HG03097 (cell line): ENCODE data around the gene PCBP1.
"Not testable (repeated sequence)": the region's sequence is repeated elsewhere in the genome, so short reads cannot be mapped to it uniquely, and the experiment has no call there.

Experiments
- ATAC-seq: cut with Tn5 transposase; IDR thresholded peaks from one replicate; pipeline ENCODE4 v1.9.1; 2021; ENCODE audit not compliant: unreplicated experiment, low FRiP score

The PCBP1 gene

GRCh38 chr2:70080610-70081200, 6.6 kb upstream of the PCBP1 start:
- ATAC-seq, result no peak

DNA sequence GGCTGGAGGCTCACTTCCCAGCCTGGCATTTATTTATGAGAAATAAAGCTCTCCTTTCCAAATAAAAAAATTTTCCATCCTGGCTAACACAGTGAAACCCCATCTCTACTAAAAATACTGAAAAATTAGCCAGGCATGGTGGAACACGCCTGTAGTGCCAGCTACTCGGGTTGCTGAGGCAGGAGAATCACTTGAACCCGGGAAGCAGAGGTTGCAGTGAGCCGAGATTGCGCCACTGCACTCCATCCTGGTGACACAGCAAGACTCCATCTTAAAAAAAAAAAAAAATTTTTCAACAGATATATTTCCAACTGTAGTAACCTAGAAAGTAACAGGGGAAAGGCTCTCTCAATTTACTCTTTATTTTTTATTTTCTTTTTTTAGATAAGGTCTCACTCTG, 6.1 kb upstream of the PCBP1 start:
- ATAC-seq, result no peak

GRCh38 chr2:70083344-70084156, 3.7 kb upstream of the PCBP1 start:
- ATAC-seq, result peak; percentile 33

GRCh38 chr2:70084973-70085710, 2.1 kb upstream of the PCBP1 start:
- no peak for ATAC-seq

DNA sequence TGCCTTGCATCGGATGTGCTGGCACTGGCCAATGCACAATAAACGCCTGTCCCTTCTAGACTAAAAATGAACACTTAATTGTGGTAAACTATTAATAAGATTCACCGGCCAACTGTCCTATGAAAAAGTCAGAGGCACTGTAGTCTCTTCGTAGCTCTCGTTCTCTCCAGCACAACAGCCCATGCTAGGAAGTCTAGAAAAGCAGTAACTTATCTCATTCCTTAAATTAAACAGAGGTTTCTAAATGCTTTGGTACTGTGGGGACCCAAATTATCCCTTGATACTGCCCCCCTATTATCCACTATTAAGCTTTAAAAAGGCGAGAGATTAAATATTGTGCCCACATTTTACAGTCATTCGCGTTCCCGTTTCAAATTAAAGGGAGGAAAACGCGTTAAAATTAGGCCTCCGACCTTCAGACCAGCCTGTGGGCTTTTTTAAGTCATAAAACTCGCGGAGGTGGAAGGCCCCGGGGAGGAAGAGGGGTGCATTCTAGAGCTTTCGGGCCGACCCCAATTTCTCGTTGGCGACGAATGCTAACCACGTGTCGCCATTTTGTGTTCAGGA, 1.5 kb upstream of the PCBP1 start:
- ATAC-seq, result no peak

DNA sequence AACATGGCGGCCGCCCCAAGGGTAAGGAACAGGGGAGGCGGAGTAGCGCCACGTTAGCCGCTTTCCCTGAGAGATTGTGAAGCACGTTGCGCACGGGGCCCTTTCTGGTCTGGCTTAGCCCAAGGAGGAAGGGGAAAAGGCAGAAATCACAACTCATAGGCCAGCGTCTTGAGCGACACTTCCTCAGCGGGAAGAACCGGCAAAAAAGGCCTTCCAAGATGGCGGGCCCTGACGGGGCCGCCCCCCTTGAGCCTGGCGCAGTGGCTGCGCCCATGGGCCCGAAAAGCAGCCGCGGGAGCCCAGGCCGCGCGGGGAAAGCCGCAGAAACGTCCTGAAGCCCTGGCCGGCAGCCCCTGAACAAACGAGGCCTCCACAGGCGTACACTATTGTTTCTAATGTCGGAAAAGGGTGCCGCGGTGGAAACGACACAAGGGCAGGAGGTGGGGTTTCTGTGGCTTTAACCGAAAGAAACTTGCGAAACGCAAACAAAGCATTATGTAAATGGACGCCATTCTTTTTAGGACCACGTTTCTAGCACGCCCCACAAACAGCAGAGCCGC, 919 bp upstream of the PCBP1 start:
- peak; percentile 41 for ATAC-seq

DNA sequence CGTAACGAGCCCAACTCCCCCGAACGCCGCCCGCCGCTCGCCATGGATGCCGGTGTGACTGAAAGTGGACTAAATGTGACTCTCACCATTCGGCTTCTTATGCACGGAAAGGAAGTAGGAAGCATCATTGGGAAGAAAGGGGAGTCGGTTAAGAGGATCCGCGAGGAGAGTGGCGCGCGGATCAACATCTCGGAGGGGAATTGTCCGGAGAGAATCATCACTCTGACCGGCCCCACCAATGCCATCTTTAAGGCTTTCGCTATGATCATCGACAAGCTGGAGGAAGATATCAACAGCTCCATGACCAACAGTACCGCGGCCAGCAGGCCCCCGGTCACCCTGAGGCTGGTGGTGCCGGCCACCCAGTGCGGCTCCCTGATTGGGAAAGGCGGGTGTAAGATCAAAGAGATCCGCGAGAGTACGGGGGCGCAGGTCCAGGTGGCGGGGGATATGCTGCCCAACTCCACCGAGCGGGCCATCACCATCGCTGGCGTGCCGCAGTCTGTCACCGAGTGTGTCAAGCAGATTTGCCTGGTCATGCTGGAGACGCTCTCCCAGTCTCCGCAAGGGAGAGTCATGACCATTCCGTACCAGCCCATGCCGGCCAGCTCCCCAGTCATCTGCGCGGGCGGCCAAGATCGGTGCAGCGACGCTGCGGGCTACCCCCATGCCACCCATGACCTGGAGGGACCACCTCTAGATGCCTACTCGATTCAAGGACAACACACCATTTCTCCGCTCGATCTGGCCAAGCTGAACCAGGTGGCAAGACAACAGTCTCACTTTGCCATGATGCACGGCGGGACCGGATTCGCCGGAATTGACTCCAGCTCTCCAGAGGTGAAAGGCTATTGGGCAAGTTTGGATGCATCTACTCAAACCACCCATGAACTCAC, 673 bp downstream of the PCBP1 start:
- no peak for ATAC-seq

GRCh38 chr2:70088598-70089219, 1.4 kb downstream of the PCBP1 start:
- ATAC-seq, result no peak

GRCh38 chr2:70089220-70089982, 2.1 kb downstream of the PCBP1 start:
- ATAC-seq, result no peak

DNA sequence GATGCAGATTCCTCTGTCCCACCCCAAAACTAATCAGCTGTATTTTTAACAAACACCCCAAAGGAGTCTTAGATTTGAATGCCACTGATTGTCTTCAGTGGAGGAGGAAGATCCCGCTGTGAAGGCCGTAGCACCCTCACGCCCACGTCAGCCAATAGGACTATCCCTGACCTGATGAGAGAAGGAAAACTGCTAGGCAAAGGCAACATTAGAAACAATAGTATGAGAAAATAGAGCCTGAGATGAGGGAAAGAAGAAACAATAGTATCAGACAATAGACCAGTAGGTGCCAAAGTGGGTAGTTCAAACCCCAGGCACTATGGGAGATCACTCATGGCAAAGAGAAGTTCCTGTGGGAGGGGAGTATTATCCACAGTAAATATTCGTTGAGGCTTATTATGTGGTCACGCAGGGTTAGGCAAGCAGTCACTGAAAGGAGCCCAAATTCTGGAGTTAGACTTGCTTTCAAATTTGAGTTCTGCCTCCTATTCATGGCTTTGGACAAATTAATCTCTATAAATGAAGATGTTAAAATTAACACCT, 2.8 kb downstream of the PCBP1 start:
- no peak for ATAC-seq

GRCh38 chr2:70090706-70091334, 3.5 kb downstream of the PCBP1 start:
- no peak for ATAC-seq

- no peak for ATAC-seq
Measured at GRCh38 chr2:70091364-70091763, 4.1 kb downstream of the PCBP1 start.

GRCh38 chr2:70091816-70092215, 4.5 kb downstream of the PCBP1 start:
- no peak for ATAC-seq

GRCh38 chr2:70092576-70093243, 5.4 kb downstream of the PCBP1 start:
- ATAC-seq, result not testable (repeated sequence)

DNA sequence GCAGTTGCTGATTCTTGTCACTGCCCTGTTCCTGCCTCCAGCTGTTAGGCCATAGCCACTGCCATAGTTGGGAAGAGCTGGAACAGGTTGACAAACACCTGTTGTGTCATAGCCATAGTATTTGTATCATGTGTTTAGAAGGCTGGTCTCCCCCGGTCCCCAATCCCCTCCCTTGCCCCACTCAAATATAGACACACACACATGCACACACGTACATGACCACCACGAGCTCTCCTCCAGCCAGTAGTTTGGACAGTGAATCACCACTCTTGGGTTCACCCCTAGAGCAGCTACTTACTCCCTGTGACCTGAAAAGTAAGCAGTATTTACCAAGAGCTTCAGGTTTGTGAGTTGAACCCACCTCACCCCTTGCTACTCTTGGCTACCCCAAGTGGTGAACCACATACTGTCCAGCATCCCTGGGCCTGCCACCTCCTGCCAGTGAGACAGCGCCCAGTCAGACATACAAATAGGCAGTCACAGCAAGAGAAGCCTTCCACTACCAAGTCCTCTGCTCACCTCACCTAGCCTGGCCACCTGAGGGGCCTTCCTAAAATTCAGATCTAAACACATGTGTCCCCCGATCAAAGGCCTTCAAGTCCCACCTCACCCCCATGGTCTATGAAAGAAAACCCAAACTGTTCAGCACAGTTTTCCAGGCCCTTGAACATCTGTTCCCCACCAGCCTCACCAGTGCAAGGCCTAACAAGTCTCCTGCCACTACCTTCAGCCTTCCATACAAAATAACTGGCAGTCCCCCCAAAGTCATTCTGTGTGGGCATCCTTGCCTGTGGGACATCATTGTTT, 7.1 kb downstream of the PCBP1 start:
- no peak for ATAC-seq

GRCh38 chr2:70094978-70095719, 7.9 kb downstream of the PCBP1 start:
- no peak for ATAC-seq
